ENCODE measurements around the gene SLC49A3. TPM values are rescaled to one million over a fixed set of nuclear protein-coding genes. Genes with fewer than 3 reads are reported as not detected.

Gene SLC49A3
- total and polyA plus RNA-seq, 2 experiments from 2014 or later: 1.3 to 3.7 TPM

GRCh38 chr4:633406-633805 is 55.5 kb downstream of the SLC49A3 start:
- peaks cover 21% of the 10 kb centered on the region for H3K9me3 Mint-ChIP-seq
- DNase-seq (ENCODE audit: low spot score) (no peak), ATAC-seq (no peak)
- no peaks in the 10 kb centered on the region for H3K36me3 ChIP-seq (ENCODE audit: insufficient read depth)
- H3K27me3 Mint-ChIP-seq (ENCODE audit: insufficient read depth, low read depth, poor library complexity): peaks cover 21% of the 10 kb centered on the region
- H3K27me3 ChIP-seq (ENCODE audit: insufficient read depth): no peaks in the 10 kb centered on the region
- no peak overlapping the region for H2AFZ ChIP-seq
- H3K27ac ChIP-seq (ENCODE audit: low read depth): no peak overlapping the region
- no peak overlapping the region for H3K4me3 ChIP-seq
- H3F3A ChIP-seq (replicated peaks; ENCODE audit: low read depth): no peaks in the 10 kb centered on the region
- H3K9me2 ChIP-seq (ENCODE audit: insufficient read depth): no peaks in the 10 kb centered on the region
- H3K4me1 Mint-ChIP-seq: no peaks in the 10 kb centered on the region; the same call in 2 of the 3 replicates
- no peak overlapping the region for H3K4me3 Mint-ChIP-seq
- H3K4me2 ChIP-seq: no peak overlapping the region
- no peak for TF ChIP-seq ETS1 (IDR thresholded peaks at IDR 0.05)
- TF ChIP-seq, protein P1, sequence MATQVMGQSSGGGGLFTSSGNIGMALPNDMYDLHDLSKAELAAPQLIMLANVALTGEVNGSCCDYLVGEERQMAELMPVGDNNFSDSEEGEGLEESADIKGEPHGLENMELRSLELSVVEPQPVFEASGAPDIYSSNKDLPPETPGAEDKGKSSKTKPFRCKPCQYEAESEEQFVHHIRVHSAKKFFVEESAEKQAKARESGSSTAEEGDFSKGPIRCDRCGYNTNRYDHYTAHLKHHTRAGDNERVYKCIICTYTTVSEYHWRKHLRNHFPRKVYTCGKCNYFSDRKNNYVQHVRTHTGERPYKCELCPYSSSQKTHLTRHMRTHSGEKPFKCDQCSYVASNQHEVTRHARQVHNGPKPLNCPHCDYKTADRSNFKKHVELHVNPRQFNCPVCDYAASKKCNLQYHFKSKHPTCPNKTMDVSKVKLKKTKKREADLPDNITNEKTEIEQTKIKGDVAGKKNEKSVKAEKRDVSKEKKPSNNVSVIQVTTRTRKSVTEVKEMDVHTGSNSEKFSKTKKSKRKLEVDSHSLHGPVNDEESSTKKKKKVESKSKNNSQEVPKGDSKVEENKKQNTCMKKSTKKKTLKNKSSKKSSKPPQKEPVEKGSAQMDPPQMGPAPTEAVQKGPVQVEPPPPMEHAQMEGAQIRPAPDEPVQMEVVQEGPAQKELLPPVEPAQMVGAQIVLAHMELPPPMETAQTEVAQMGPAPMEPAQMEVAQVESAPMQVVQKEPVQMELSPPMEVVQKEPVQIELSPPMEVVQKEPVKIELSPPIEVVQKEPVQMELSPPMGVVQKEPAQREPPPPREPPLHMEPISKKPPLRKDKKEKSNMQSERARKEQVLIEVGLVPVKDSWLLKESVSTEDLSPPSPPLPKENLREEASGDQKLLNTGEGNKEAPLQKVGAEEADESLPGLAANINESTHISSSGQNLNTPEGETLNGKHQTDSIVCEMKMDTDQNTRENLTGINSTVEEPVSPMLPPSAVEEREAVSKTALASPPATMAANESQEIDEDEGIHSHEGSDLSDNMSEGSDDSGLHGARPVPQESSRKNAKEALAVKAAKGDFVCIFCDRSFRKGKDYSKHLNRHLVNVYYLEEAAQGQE (IDR thresholded peaks at IDR 0.05; ENCODE audit: unreplicated experiment): no peak
- no peak for TF ChIP-seq ZNF331 (CRISPR knock-in tag; IDR thresholded peaks at IDR 0.05; ENCODE audit: low read depth)
- no peak for TF ChIP-seq POLR2AphosphoS5 (IDR thresholded peaks at IDR 0.05; ENCODE audit: low read depth)
- no peak for TF ChIP-seq EZH2 (IDR thresholded peaks at IDR 0.05; ENCODE audit: low read depth, unreplicated experiment)
- TF ChIP-seq ZNF114 (CRISPR knock-in tag; IDR thresholded peaks at IDR 0.05): no peak
- no peak for TF ChIP-seq CTCF (conservative IDR thresholded peaks at IDR 0.05; ENCODE audit: low read depth in 2 of 2)
- no peak for TF ChIP-seq EZH2phosphoT487 (IDR thresholded peaks at IDR 0.05; ENCODE audit: unreplicated experiment)
- no peak for TF ChIP-seq JUNB (IDR thresholded peaks at IDR 0.05; ENCODE audit: unreplicated experiment)
- TF ChIP-seq ZNF462 (CRISPR knock-in tag; IDR thresholded peaks at IDR 0.05): no peak
- TF ChIP-seq STAT1 (IDR thresholded peaks at IDR 0.05; ENCODE audit: unreplicated experiment): no peak
- no peak for TF ChIP-seq CREB1 (CRISPR knock-in tag; IDR thresholded peaks at IDR 0.05; ENCODE audit: low read depth)
- TF ChIP-seq NANOG (IDR thresholded peaks at IDR 0.05; ENCODE audit: borderline replicate concordance): no peak
- no peaks in the 10 kb centered on the region for H3K4me1 ChIP-seq (ENCODE audit: insufficient read depth)
- peaks cover 8% of the 10 kb centered on the region; the same call in 1 of the 3 replicates for H3K36me3 Mint-ChIP-seq (ENCODE audit: low read depth)
- H4K20me1 ChIP-seq (replicated peaks; ENCODE audit: insufficient read depth): no peaks in the 10 kb centered on the region
- no peak overlapping the region for H3K27ac Mint-ChIP-seq
- H3K79me2 ChIP-seq (replicated peaks; ENCODE audit: insufficient read depth): no peaks in the 10 kb centered on the region
